OCI-LY7 (cell line): ENCODE data around the gene PCDHGA2. TPM values are rescaled to one million over a fixed set of nuclear protein-coding genes. Genes with fewer than 3 reads are reported as not detected.

Source experiments
- BruUV-seq: library from RNA; stranded (reverse); fragments of 400-500 nt; replicated peaks from 2 replicates; lab custom pipeline; 2021; lab: Mats Ljungman, UMichigan
- CTCF ChIA-PET: fragments of 300-600 bp; sonication (Branson Sonifier 250); formaldehyde crosslinking; loops from one replicate; lab custom pipeline; 2022; ENCODE audit warnings: antibody characterized with exemption; ENCODE audit not compliant: unreplicated experiment; lab: Charles Lee
- POLR2A ChIA-PET: fragments of 300-600 bp; sonication (Branson Sonifier 250); formaldehyde crosslinking; loops from one replicate; lab custom pipeline; 2022; ENCODE audit warnings: antibody characterized with exemption; lab: Charles Lee
- DNase-seq: peaks from one replicate; pipeline ENCODE4 v3.0.0-alpha.2; 2015; ENCODE audit warnings: low spot score
- H2AFZ ChIP-seq: fragments of 200-600 bp; sonication (generic), shearing (Covaris generic); 2 replicates; pipeline ENCODE4 v1.6.1; 2014; ENCODE audit warnings: mild to moderate bottlenecking, antibody characterized with exemption, low read length, moderate library complexity
- H3K27ac ChIP-seq: fragments of 200-600 bp; sonication (generic); 2 replicates; pipeline ENCODE4 v1.5.1; 2014; ENCODE audit warnings: mixed run types, low read depth, mild to moderate bottlenecking, moderate library complexity, low read length, inconsistent platforms; ENCODE audit not compliant: poor library complexity, severe bottlenecking
- H3K36me3 ChIP-seq: fragments of 200-600 bp; sonication (generic); 2 replicates; pipeline ENCODE4 v1.6.1; 2014; ENCODE audit warnings: mild to moderate bottlenecking, antibody characterized with exemption, low read length, moderate library complexity, mixed read lengths; ENCODE audit not compliant: insufficient read depth
- H3K4me1 ChIP-seq: fragments of 200-600 bp; sonication (generic); 2 replicates; pipeline ENCODE4 v1.5.1; 2014; ENCODE audit warnings: mild to moderate bottlenecking, low read length; ENCODE audit not compliant: insufficient read depth, poor library complexity, severe bottlenecking
- H3K4me2 ChIP-seq: fragments of 200-600 bp; sonication (generic); 2 replicates; pipeline ENCODE4 v1.6.1; 2014; ENCODE audit warnings: mild to moderate bottlenecking, low read length
- H3K4me3 ChIP-seq: fragments of 200-600 bp; sonication (generic); 2 replicates; pipeline ENCODE4 v1.5.1; 2014; ENCODE audit warnings: mild to moderate bottlenecking, low read depth, low read length; ENCODE audit not compliant: poor library complexity, severe bottlenecking
- H3K79me2 ChIP-seq: fragments of 200-600 bp; sonication (generic); 2 replicates; pipeline ENCODE4 v1.6.1; 2016; ENCODE audit warnings: low read depth, mild to moderate bottlenecking, low read length, moderate library complexity, mixed read lengths; ENCODE audit not compliant: insufficient read depth
- H3K9me2 ChIP-seq: fragments of 200-600 bp; sonication (generic); 2 replicates; pipeline ENCODE4 v1.6.1; 2016; ENCODE audit warnings: mild to moderate bottlenecking, low read length, mixed read lengths; ENCODE audit not compliant: insufficient read depth
- H3K9me3 ChIP-seq: fragments of 200-600 bp; sonication (generic); 2 replicates; pipeline ENCODE4 v1.6.1; 2014; ENCODE audit warnings: mild to moderate bottlenecking, mixed run types, low read length, mixed read lengths
- H4K20me1 ChIP-seq: fragments of 200-600 bp; sonication (generic); 2 replicates; pipeline ENCODE4 v1.6.1; 2014; ENCODE audit warnings: mild to moderate bottlenecking, antibody characterized with exemption, low read length, moderate library complexity, mixed read lengths; ENCODE audit not compliant: insufficient read depth
- CTCF ChIP-seq: fragments of 200-600 bp; sonication (generic); conservative IDR thresholded peaks from 2 replicates; pipeline ENCODE4 v1.5.1; 2014; ENCODE audit warnings: mild to moderate bottlenecking, antibody characterized with exemption, low read length, moderate library complexity, mixed read lengths
- EZH2phosphoT487 ChIP-seq: fragments of 200-600 bp; sonication (generic); IDR thresholded peaks from 2 replicates; pipeline ENCODE4 v1.6.1; 2018; ENCODE audit warnings: low read depth, borderline replicate concordance, mild to moderate bottlenecking, mixed run types, antibody characterized with exemption, low read length, moderate library complexity, mixed read lengths
- intact Hi-C: fragments of 100-400 bp; cut with micrococcal nuclease; formaldehyde crosslinking; loops from one replicate; pipeline ENCODE4 v1.10.0; 2022; ENCODE audit not compliant: unreplicated experiment
- total RNA-seq, 2 experiments: library from RNA; depleted of rRNA in 1 of 2; stranded (reverse); fragments of >200 nt in 1 of 2; shearing (Covaris generic) in 1 of 2; gene quantifications; 2 replicates each; pipeline ENCODE4 v1.2.3, GENCODE V29; 2014 to 2022

Gene PCDHGA2
- total RNA-seq, 2 experiments from 2014 or later: 0.19 to 0.74 TPM

DNA sequence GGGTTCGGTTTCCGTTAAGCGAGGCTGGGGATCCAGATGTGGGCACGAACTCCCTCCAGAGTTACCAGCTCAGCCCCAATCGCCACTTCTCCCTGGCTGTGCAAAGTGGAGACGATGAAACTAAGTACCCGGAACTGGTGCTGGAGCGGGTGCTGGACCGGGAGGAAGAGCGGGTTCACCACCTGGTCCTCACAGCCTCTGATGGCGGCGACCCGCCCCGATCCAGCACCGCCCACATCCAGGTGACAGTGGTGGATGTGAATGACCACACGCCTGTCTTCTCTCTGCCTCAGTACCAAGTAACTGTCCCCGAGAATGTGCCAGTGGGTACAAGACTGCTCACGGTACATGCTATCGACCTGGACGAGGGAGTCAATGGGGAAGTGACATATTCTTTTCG, 44.8 kb downstream of the PCDHGA2 start:
- intact Hi-C loops: no loop called here
- Histone ChIP-seq H2AFZ (peak overlapping the region; percentile 57; the same call in 1 of the 2 replicates), H3K9me3 (no peaks in the 10 kb centered on the region), H3K4me1 (no peaks in the 10 kb centered on the region), H3K27ac (no peak overlapping the region), H3K4me2 (peak overlapping the region; percentile 61), H3K79me2 (no peaks in the 10 kb centered on the region), H3K9me2 (no peaks in the 10 kb centered on the region), H4K20me1 (no peaks in the 10 kb centered on the region), H3K4me3 (peak overlapping the region; percentile 68), H3K36me3 (no peaks in the 10 kb centered on the region)
- ChIA-PET POLR2A (no interaction called here), CTCF (interaction anchor here (0.7 kb wide), 2 partner anchors 33 to 181 kb away, joined by 3 to 5 read pairs; partner anchors contain the start of gene PCDHGB1)
- BruUV-seq: no TSS peak
- TF ChIP-seq EZH2phosphoT487: no peak
- no peak for TF ChIP-seq CTCF
- no peak for DNase-seq

DNA sequence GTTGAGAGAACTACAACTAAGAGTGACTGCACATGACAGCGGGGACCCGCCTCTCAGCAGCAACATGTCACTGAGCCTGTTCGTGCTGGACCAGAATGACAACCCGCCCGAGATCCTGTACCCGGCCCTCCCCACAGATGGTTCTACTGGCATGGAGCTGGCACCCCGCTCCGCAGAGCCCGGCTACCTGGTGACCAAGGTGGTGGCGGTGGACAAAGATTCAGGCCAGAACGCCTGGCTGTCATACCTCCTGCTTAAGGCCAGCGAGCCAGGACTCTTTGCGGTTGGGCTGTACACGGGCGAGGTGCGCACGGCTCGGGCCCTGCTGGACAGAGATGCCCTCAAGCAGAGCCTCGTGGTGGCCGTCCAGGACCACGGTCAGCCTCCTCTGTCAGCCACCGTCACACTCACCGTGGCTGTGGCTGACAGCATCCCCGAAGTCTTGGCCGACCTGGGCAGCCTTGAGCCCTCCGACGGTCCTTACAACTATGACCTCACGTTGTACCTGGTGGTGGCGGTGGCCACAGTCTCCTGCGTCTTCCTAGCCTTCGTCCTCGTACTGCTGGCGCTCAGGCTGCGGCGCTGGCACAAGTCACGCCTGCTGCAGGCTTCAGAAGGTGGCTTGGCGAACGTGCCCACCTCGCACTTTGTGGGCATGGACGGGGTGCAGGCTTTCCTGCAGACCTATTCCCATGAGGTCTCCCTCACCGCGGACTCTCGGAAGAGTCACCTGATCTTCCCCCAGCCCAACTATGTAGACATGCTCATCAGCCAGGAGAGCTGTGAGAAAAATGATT, 46.1 kb downstream of the PCDHGA2 start:
- H3K79me2 ChIP-seq: no peaks in the 10 kb centered on the region
- no peaks in the 10 kb centered on the region for H3K4me1 ChIP-seq
- ChIA-PET POLR2A (no interaction called here), CTCF (no interaction called here)
- no peaks in the 10 kb centered on the region for H4K20me1 ChIP-seq
- BruUV-seq: no TSS peak
- H2AFZ ChIP-seq: no peak overlapping the region
- no peak for DNase-seq
- no peak overlapping the region for H3K27ac ChIP-seq
- no peak overlapping the region for H3K4me3 ChIP-seq
- no peak for TF ChIP-seq CTCF
- no peak for TF ChIP-seq EZH2phosphoT487
- no peak overlapping the region for H3K4me2 ChIP-seq
- intact Hi-C loops: no loop called here
- H3K9me2 ChIP-seq: no peaks in the 10 kb centered on the region
- H3K36me3 ChIP-seq: no peaks in the 10 kb centered on the region
- H3K9me3 ChIP-seq: no peaks in the 10 kb centered on the region
